A673 (cell line): ENCODE results near the gene RAPGEF5.

Source experiments
- EZH2 ChIP-seq: fragments of 200-600 bp; sonication (generic); IDR thresholded peaks from 2 replicates; pipeline ENCODE4 v1.6.1; 2017; ENCODE audit warnings: borderline replicate concordance, low read depth, mild to moderate bottlenecking, mixed read lengths, antibody characterized with exemption, low read length; ENCODE audit not compliant: poor library complexity, severe bottlenecking
- TF ChIP-seq, protein P1 (sequence below): fragments of 300-800, 200-600 bp; sonication (generic); conservative IDR thresholded peaks from 2 replicates; pipeline ENCODE4 v1.5.1; 2017; ENCODE audit warnings: low read depth, mild to moderate bottlenecking, antibody characterized with exemption, low read length, moderate library complexity, mixed read lengths

DNA sequence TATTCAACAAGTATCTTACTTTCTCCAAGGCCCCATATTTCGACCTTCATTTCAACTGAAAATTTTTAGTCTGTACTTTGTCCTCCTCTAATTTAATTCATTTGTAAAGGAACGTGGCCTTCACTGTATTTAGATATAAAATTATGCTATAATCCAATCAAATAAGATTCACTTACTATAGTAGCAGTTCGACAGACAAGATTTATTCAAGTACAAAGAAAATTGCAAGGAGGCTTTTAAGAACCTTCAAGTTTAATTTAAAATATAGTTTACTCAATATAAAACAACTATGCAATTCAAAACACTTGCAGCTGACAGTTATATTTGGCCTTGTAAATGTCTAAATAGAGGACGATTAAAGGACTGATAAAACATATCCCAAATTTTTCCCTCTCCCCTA, 85.6 kb downstream of the RAPGEF5 start:
- TF ChIP-seq, protein P1, sequence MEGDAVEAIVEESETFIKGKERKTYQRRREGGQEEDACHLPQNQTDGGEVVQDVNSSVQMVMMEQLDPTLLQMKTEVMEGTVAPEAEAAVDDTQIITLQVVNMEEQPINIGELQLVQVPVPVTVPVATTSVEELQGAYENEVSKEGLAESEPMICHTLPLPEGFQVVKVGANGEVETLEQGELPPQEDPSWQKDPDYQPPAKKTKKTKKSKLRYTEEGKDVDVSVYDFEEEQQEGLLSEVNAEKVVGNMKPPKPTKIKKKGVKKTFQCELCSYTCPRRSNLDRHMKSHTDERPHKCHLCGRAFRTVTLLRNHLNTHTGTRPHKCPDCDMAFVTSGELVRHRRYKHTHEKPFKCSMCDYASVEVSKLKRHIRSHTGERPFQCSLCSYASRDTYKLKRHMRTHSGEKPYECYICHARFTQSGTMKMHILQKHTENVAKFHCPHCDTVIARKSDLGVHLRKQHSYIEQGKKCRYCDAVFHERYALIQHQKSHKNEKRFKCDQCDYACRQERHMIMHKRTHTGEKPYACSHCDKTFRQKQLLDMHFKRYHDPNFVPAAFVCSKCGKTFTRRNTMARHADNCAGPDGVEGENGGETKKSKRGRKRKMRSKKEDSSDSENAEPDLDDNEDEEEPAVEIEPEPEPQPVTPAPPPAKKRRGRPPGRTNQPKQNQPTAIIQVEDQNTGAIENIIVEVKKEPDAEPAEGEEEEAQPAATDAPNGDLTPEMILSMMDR, result no peak
- TF ChIP-seq EZH2, result no peak
